Measurements from ENCODE around the gene IQCM. TPM values are rescaled to one million over a fixed set of nuclear protein-coding genes. Genes with fewer than 3 reads are reported as not detected.

IQCM gene
- total and polyA plus RNA-seq, 2 donors (not counting 3 experiments of a cell fraction or from before 2014, with no cell fraction given): not detected

GRCh38 chr4:149700272-149700671 is 115.4 kb downstream of the IQCM start:
- Histone ChIP-seq H3K27ac (ENCODE audit: insufficient read depth, low read depth, low read length) (no peak overlapping the region), H3K9me1 (replicated peaks; ENCODE audit: control insufficient read depth, extremely low read depth, insufficient read depth, low read length) (no peaks in the 10 kb centered on the region), H3K4me2 (ENCODE audit: insufficient read depth, low read length) (no peak overlapping the region), H3K79me2 (ENCODE audit: control insufficient read depth, insufficient read depth, low read length) (no peaks in the 10 kb centered on the region), H3K9me3 (replicated peaks; ENCODE audit: control insufficient read depth, insufficient read depth, low read length) (no peaks in the 10 kb centered on the region), H3K27me3 (ENCODE audit: control insufficient read depth in 2 of 2, insufficient read depth in 2 of 2, low read length in 2 of 2) (no peaks in the 10 kb centered on the region), H3K9ac (replicated peaks; ENCODE audit: extremely low read depth, insufficient read depth, low read length) (no peak overlapping the region), H3K36me3 (ENCODE audit: control insufficient read depth in 2 of 2, extremely low read depth in 1 of 2, insufficient read depth in 2 of 2, low read length in 2 of 2) (no peaks in the 10 kb centered on the region), H4K20me1 (replicated peaks; ENCODE audit: control insufficient read depth, extremely low read depth, insufficient read depth, low read length) (no peaks in the 10 kb centered on the region), H2AFZ (ENCODE audit: low read depth, low read length) (no peak overlapping the region), H3K4me1 (ENCODE audit: control insufficient read depth, extremely low read depth, insufficient read depth, low read length) (no peaks in the 10 kb centered on the region), H3K4me3 (replicated peaks in 1 of 3; ENCODE audit: insufficient read depth in 1 of 3, low read depth in 1 of 3, low read length in 3 of 3) (no peak overlapping the region)
- dilution Hi-C loops (cut with MboI; ENCODE audit: extremely low pct_ligation_motif_present, low sequenced_read_pairs): no loop called here
- TF ChIP-seq CTCF (IDR thresholded peaks at IDR 0.05; ENCODE audit: extremely low read depth in 1 of 2, insufficient read depth in 1 of 2, low read depth in 1 of 2, low read length in 2 of 2): no peak
- TF ChIP-seq EZH2 (IDR thresholded peaks at IDR 0.05; ENCODE audit: borderline replicate concordance, low read depth, low read length, severe bottlenecking): no peak
- no peak for TF ChIP-seq POLR2AphosphoS5 (IDR thresholded peaks at IDR 0.05; ENCODE audit: insufficient read depth, low read depth, low read length)
- no peak for TF ChIP-seq FOS (IDR thresholded peaks at IDR 0.05; ENCODE audit: borderline replicate concordance, insufficient read depth, low read length)
- TF ChIP-seq POLR2A (IDR thresholded peaks at IDR 0.05; ENCODE audit: low read depth, low read length): no peak
- TF ChIP-seq GATA2 (IDR thresholded peaks at IDR 0.05; ENCODE audit: insufficient read depth, insufficient read length, low read depth, low read length): no peak
- TF ChIP-seq MYC (IDR thresholded peaks at IDR 0.05; ENCODE audit: low read depth, low read length): no peak
- TF ChIP-seq MAX (IDR thresholded peaks at IDR 0.05; ENCODE audit: insufficient read depth, insufficient read length): no peak
- no peak for TF ChIP-seq JUN (IDR thresholded peaks at IDR 0.05; ENCODE audit: borderline replicate concordance, insufficient read depth, insufficient read length, low read depth)
- CTCF ChIA-PET: interaction anchor here (1.0 kb wide), 1 partner anchor 11 kb away, joined by 3 read pairs; no protein-coding TSS in a partner anchor
- no peak for FAIRE-seq
- DNase-seq (ENCODE audit: low read depth, low spot score): no peak
- POLR2A ChIA-PET: no interaction called here
- no TSS peak for BruUV-seq (replicated peaks)
- intact Hi-C loops (cut with micrococcal nuclease): no loop called here
